Stimulated activated CD4-positive, alpha-beta T cell treated with anti-CD3 and anti-CD28 coated beads, Interleukin-1b, Interleukin-23, amount 100 ng/mL, for 24 hours (primary cell): ENCODE data around the gene HP1BP3.
A peak's percentile ranks its signal among the peaks of the same experiment; 100 is the strongest.

Source experiments
- DNase-seq, 4 experiments: peaks; one replicate each; pipeline ENCODE4 v3.0.0-alpha.2; 2020; ENCODE audit warnings: low read depth in 4 of 4, low spot score in 1 of 4

Gene HP1BP3

DNA sequence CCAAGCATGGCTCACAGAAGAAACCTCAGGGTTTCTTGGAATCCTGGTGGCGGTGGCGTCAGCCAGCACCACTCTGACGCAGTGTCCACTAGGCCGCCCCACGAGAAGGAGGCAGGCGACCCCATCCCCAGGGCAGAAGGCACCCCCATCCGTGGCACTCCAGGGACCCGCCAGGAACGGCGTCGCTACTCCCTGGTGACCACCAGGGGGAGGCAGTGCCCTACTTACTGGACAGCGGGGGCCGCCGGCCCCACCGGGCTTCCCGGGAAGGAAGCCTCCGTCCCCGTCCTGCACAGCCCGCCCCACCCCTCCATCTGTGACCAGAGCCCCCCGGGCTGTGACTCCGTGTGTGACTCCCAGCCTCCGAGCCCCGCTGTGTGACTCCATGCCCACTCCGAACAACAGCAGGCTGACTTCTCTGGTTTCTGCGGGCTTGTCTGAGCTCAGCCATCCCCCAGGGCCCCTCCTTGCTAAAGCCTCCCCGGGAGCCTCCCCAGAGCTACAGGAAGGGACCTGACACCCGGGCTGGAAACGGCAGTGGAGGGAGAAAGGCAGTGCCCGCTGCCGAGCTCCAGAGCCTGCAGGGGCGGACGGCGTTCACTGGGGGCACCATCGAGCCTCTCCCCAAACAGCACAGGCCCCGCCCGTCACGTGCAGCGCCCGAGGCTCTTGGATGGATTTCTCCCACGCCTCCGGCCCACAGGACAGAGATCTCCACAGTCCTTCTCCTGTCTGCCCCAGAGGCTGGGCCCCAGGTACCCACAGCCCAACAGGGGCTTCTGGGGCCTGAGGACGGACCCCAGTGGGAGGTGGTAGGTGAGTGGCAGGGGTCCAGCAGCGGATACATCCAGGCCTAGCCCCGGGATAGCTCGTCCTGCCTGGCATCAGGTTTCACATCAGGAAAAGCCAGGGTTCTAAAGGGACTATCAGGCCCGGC, 90.4 kb downstream of the HP1BP3 start:
- peak; percentile 51 to 64 (median 54) for DNase-seq

DNA sequence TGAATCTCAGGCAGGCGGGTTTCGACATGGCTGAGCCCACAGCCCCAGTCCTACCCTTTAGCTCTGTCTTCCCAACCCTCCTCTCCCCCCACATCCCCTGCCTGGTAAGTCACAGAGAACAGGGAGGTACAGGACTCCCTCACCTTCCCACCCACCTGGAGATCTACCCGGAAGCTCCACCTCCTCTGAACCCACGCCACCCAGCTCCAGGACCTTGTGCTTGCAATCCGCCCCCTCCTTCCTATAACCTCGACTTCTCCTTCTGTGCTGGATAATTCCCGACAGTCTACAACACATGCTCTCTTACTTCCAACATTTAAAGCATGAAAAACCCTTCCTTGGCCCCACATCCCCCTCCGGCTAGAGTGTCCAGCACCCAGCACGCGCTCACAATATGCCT, 91.6 kb downstream of the HP1BP3 start:
- DNase-seq: no peak

DNA sequence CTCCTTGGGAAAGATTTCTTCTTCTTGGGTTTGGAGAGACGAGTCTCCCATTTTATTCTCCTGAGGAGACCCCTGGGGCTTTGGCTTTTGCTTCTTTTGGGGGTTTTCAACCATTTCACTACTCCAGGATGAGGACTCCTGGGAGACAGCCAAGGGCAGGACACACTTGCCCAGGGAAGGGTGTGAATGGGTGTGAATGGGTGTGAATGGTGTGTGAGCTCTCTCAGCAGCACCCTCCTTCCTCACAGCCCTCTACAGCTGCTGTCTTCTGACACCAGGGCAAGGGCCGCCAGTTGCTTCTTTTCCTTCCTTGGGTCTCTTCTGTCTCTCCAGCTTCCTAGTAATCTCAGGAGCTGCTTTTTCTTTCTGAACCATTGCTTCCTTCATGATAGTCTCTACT, 93.5 kb downstream of the HP1BP3 start:
- DNase-seq: no peak
